Measurements from ENCODE around the gene HPCA. TPM values are rescaled to one million over a fixed set of nuclear protein-coding genes. Genes with fewer than 3 reads are reported as not detected.

Gene HPCA
- polyA plus RNA-seq, 1 donor (not counting 4 experiments of a cell fraction or from before 2014, with no cell fraction given), result not detected

- DNase-seq (ENCODE audit: low read depth, low spot score) (no peak), FAIRE-seq (no peak)
- H3K27me3 ChIP-seq (ENCODE audit: control insufficient read depth, extremely low read depth, insufficient read depth, low read length), result peaks cover 7% of the 10 kb centered on the region
- TF ChIP-seq EZH2 (IDR thresholded peaks at IDR 0.05; ENCODE audit: low read length) (no peak), CTCF (optimal IDR thresholded peaks at IDR 0.05 in 1 of 3, IDR thresholded peaks at IDR 0.05 in 1 of 3, conservative IDR thresholded peaks at IDR 0.05 in 1 of 3; ENCODE audit: extremely low read depth in 1 of 3, insufficient read depth in 2 of 3, low read length in 3 of 3) (peak; percentile 88 to 99 (median 96))
- H3K9ac ChIP-seq (ENCODE audit: control insufficient read depth, extremely low read depth, insufficient read depth, low read length), result no peak overlapping the region
- H3K4me2 ChIP-seq (ENCODE audit: control insufficient read depth, extremely low read depth, insufficient read depth, low read depth, low read length), result no peak overlapping the region
- H3K9me3 ChIP-seq (ENCODE audit: control insufficient read depth, low read depth, low read length), result no peaks in the 10 kb centered on the region
- no peak overlapping the region for H3K4me3 ChIP-seq (ENCODE audit: control insufficient read depth in 2 of 3, extremely low read depth in 1 of 3, insufficient read depth in 2 of 3, low read depth in 1 of 3, low read length in 3 of 3)
- H3K79me2 ChIP-seq (ENCODE audit: control insufficient read depth, insufficient read depth, low read length), result no peaks in the 10 kb centered on the region
- no peaks in the 10 kb centered on the region for H4K20me1 ChIP-seq (ENCODE audit: control insufficient read depth, extremely low read depth, insufficient read depth, low read length)
- no peak overlapping the region for H2AFZ ChIP-seq (ENCODE audit: control insufficient read depth, low read length)
- H3K27ac ChIP-seq (ENCODE audit: control insufficient read depth, insufficient read depth, low read length), result no peak overlapping the region
- no peaks in the 10 kb centered on the region for H3K9me1 ChIP-seq (ENCODE audit: control insufficient read depth, extremely low read depth, insufficient read depth, low read length)
- no peaks in the 10 kb centered on the region for H3K4me1 ChIP-seq (ENCODE audit: control insufficient read depth, extremely low read depth, insufficient read depth, low read length)
- dilution Hi-C loops (cut with MboI; ENCODE audit: extremely low pct_ligation_motif_present, low sequenced_read_pairs), result no loop called here
- no peaks in the 10 kb centered on the region for H3K36me3 ChIP-seq (ENCODE audit: control insufficient read depth in 2 of 2, extremely low read depth in 1 of 2, insufficient read depth in 2 of 2, low read length in 2 of 2)
These were observed 9.7 kb upstream of the HPCA start for GRCh38 chr1:32876341-32877210.

GRCh38 chr1:32877211-32878110 is 8.8 kb upstream of the HPCA start:
- H3K4me1 ChIP-seq (ENCODE audit: control insufficient read depth, extremely low read depth, insufficient read depth, low read length), result no peaks in the 10 kb centered on the region
- DNase-seq (ENCODE audit: low read depth, low spot score), result no peak
- H3K9me1 ChIP-seq (ENCODE audit: control insufficient read depth, extremely low read depth, insufficient read depth, low read length), result no peaks in the 10 kb centered on the region
- H3K4me2 ChIP-seq (ENCODE audit: control insufficient read depth, extremely low read depth, insufficient read depth, low read depth, low read length), result no peak overlapping the region
- no peaks in the 10 kb centered on the region for H4K20me1 ChIP-seq (ENCODE audit: control insufficient read depth, extremely low read depth, insufficient read depth, low read length)
- no peak overlapping the region for H3K27ac ChIP-seq (ENCODE audit: control insufficient read depth, insufficient read depth, low read length)
- no peaks in the 10 kb centered on the region for H3K27me3 ChIP-seq (ENCODE audit: control insufficient read depth, extremely low read depth, insufficient read depth, low read length)
- no peak overlapping the region for H3K4me3 ChIP-seq (ENCODE audit: control insufficient read depth in 2 of 3, extremely low read depth in 1 of 3, insufficient read depth in 2 of 3, low read depth in 1 of 3, low read length in 3 of 3)
- H3K36me3 ChIP-seq (ENCODE audit: control insufficient read depth in 2 of 2, extremely low read depth in 1 of 2, insufficient read depth in 2 of 2, low read length in 2 of 2), result no peaks in the 10 kb centered on the region
- no peak for TF ChIP-seq CTCF (optimal IDR thresholded peaks at IDR 0.05 in 1 of 3, IDR thresholded peaks at IDR 0.05 in 1 of 3, conservative IDR thresholded peaks at IDR 0.05 in 1 of 3; ENCODE audit: extremely low read depth in 1 of 3, insufficient read depth in 2 of 3, low read length in 3 of 3)
- TF ChIP-seq EZH2 (IDR thresholded peaks at IDR 0.05; ENCODE audit: low read length), result no peak
- no peak overlapping the region for H3K9ac ChIP-seq (ENCODE audit: control insufficient read depth, extremely low read depth, insufficient read depth, low read length)
- H3K9me3 ChIP-seq (ENCODE audit: control insufficient read depth, low read depth, low read length), result no peaks in the 10 kb centered on the region
- H3K79me2 ChIP-seq (ENCODE audit: control insufficient read depth, insufficient read depth, low read length), result no peaks in the 10 kb centered on the region
- no peak overlapping the region for H2AFZ ChIP-seq (ENCODE audit: control insufficient read depth, low read length)
- dilution Hi-C loops (cut with MboI; ENCODE audit: extremely low pct_ligation_motif_present, low sequenced_read_pairs), result no loop called here
- no peak for FAIRE-seq
